Sigmoid colon (tissue), 7 donors: ENCODE results near the gene EPGN. TPM values are rescaled to one million over a fixed set of nuclear protein-coding genes. Genes with fewer than 3 reads are reported as not detected.

ENCODE experiments used
- DNase-seq: peaks from one replicate; pipeline ENCODE4 v3.0.0-alpha.2; 2019
- H3K27ac ChIP-seq, 4 donors: fragments of 200-600 bp; sonication (generic); one replicate each; pipeline ENCODE4 v1.5.1; 2016 to 2019; ENCODE audit warnings: mild to moderate bottlenecking in 1 of 4
- H3K27me3 ChIP-seq, 3 donors: fragments of 200-600 bp; sonication (generic); one replicate each; pipeline ENCODE4 v1.5.1; 2019; ENCODE audit warnings: mild to moderate bottlenecking in 1 of 3
- H3K36me3 ChIP-seq, 4 donors: fragments of 200-600 bp; sonication (generic); one replicate each; pipeline ENCODE4 v1.5.1; 2016 to 2019
- H3K4me1 ChIP-seq, 4 donors: fragments of 200-600 bp; sonication (generic); one replicate each; pipeline ENCODE4 v1.5.1; 2017 to 2019
- H3K4me3 ChIP-seq, 4 donors: fragments of 200-600 bp; sonication (generic); one replicate each; pipeline ENCODE4 v1.5.1; 2017 to 2019; ENCODE audit warnings: mild to moderate bottlenecking in 2 of 4, moderate library complexity in 1 of 4
- H3K9me3 ChIP-seq, 4 donors: fragments of 200-600 bp in 3 of 4; sonication (generic) in 3 of 4; one replicate each; pipeline versions ENCODE4 v1.5.1 to v1.6.1; 2013 to 2019
- EP300 ChIP-seq, 4 donors: sonication (generic); formaldehyde crosslinking; IDR thresholded peaks; one replicate each; pipeline ENCODE4 v1.6.1; 2017; ENCODE audit warnings: antibody characterized with exemption in 4 of 4
- POLR2A ChIP-seq, 2 donors: fragments of 450-650 bp; IDR thresholded peaks; one replicate each; pipeline ENCODE4 v1.6.1; 2016; ENCODE audit warnings: antibody characterized with exemption in 2 of 2, mild to moderate bottlenecking in 2 of 2, moderate library complexity in 2 of 2
- POLR2AphosphoS5 ChIP-seq, 4 donors: sonication (generic); formaldehyde crosslinking; IDR thresholded peaks; one replicate each; pipeline ENCODE4 v1.6.1; 2017; ENCODE audit warnings: antibody characterized with exemption in 4 of 4
- WGBS, 2 donors: extraction: QIAGEN DNeasy Blood & Tissue Kit; methylation state at CpG; one replicate each; pipeline ENCODE4 v1.1.7; 2013; 5-methylcytosine and 5-hydroxymethylcytosine counted together
- intact Hi-C: fragments of 100-400 bp; cut with DNase I; formaldehyde crosslinking; loops from one replicate; pipeline ENCODE4 v1.15.1; 2023
- polyA plus RNA-seq, 3 donors: library from polyadenylated mRNA; stranded (reverse); fragments of 200-250 nt; gene quantifications; one replicate each; pipeline ENCODE4 v1.2.3, GENCODE V29; 2013
- total RNA-seq, 4 donors: library from RNA; depleted of rRNA; stranded (reverse); fragments of >200 nt; gene quantifications; one replicate each; pipeline ENCODE4 v1.1.0, GENCODE V29; 2016
- TF ChIP-seq, protein P1 (sequence below), 4 experiments: fragments of 450-650 bp in 3 of 4; fragments of 200-600 bp in 1 of 4; IDR thresholded peaks; one replicate each; pipeline ENCODE4 v1.5.1; 2016 to 2019; ENCODE audit warnings: antibody characterized with exemption in 4 of 4, mild to moderate bottlenecking in 3 of 4, moderate library complexity in 2 of 4
- donor health status: healthy with polysubstance abuse.
- donor health status: Bipolar disorder and iron deficiency.
- donor health status: healthy.

The EPGN gene
- total and polyA plus RNA-seq, 7 donors, result 0.13 TPM; not detected in 6

DNA sequence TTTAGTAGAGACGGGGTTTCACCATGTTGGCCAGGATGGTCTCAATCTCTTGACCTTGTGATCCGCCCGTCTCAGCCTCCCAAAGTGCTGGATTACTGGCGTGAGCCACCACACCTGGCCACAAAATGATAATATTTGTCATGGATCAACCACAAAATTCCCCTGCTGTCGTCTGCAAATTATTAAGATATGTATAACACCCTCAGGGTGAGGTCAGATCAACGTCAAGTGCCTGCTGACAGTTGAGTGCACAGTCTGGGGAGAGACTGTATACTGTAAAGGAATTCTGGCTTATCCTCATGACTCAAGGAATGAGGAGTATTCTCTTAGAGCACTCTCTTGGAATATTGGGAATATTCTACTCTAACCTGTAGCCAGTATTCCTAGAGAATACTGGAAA is 11.2 kb downstream of the EPGN start:
- H3K27ac ChIP-seq, result no peak overlapping the region
- H3K27me3 ChIP-seq, result no peaks in the 10 kb centered on the region
- no peak for TF ChIP-seq POLR2AphosphoS5 (IDR thresholded peaks at IDR 0.05)
- TF ChIP-seq, protein P1, sequence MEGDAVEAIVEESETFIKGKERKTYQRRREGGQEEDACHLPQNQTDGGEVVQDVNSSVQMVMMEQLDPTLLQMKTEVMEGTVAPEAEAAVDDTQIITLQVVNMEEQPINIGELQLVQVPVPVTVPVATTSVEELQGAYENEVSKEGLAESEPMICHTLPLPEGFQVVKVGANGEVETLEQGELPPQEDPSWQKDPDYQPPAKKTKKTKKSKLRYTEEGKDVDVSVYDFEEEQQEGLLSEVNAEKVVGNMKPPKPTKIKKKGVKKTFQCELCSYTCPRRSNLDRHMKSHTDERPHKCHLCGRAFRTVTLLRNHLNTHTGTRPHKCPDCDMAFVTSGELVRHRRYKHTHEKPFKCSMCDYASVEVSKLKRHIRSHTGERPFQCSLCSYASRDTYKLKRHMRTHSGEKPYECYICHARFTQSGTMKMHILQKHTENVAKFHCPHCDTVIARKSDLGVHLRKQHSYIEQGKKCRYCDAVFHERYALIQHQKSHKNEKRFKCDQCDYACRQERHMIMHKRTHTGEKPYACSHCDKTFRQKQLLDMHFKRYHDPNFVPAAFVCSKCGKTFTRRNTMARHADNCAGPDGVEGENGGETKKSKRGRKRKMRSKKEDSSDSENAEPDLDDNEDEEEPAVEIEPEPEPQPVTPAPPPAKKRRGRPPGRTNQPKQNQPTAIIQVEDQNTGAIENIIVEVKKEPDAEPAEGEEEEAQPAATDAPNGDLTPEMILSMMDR (IDR thresholded peaks at IDR 0.05), result no peak
- TF ChIP-seq EP300 (IDR thresholded peaks at IDR 0.05), result no peak
- no peak for TF ChIP-seq POLR2A (IDR thresholded peaks at IDR 0.05)
- no peak for DNase-seq
- H3K36me3 ChIP-seq, result no peaks in the 10 kb centered on the region
- H3K4me3 ChIP-seq, result no peak overlapping the region
- no peaks in the 10 kb centered on the region for H3K9me3 ChIP-seq
- intact Hi-C loops, result loop anchor here (10.0 kb wide), 1 partner anchor 125 kb away; no protein-coding TSS in a partner anchor
- WGBS, 2 donors, result 75 to 84% methylated on average over 6 of the region's 6 CpGs
- peaks cover 0 to 5% (median 0%) of the 10 kb centered on the region in 4 donors for H3K4me1 ChIP-seq

DNA sequence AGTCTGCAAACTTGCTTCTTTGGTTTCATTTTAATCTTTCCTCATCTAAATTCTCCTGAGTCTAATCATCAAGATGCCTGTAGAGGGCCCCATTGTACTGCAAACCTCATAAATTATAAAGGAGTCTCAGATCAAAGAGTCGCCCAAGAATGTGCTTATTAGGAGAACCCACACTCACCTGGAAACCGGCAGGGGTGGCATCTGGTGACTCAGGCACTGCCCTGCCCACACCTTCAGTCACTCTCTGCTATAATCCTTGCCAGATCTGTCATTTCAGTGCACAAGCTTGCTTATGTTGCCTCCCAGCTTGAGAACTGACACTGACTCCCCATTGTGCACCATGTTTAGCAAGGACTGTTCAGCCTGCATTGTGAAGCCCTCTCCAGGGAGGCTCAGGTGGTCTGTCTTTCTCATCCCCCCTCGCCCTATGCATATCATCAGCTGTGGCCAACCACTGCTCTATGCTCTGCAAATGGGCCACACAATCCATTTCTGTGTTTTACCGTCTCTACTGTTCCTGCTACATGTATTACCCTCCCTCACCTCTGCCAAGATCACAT is 12.4 kb downstream of the EPGN start:
- intact Hi-C loops, result no loop called here
- Histone ChIP-seq H3K36me3 (no peaks in the 10 kb centered on the region), H3K27ac (no peak overlapping the region), H3K4me1 (peaks cover 0 to 5% (median 0%) of the 10 kb centered on the region in 4 donors), H3K4me3 (no peak overlapping the region), H3K9me3 (no peaks in the 10 kb centered on the region), H3K27me3 (no peaks in the 10 kb centered on the region)
- DNase-seq, result no peak
- WGBS, 2 donors, result 41 to 42% methylated on average over 4 of the region's 4 CpGs
- TF ChIP-seq, protein P1 (IDR thresholded peaks at IDR 0.05), result peak in 1 of 4 experiments; percentile 16
- no peak for TF ChIP-seq EP300 (IDR thresholded peaks at IDR 0.05)

DNA sequence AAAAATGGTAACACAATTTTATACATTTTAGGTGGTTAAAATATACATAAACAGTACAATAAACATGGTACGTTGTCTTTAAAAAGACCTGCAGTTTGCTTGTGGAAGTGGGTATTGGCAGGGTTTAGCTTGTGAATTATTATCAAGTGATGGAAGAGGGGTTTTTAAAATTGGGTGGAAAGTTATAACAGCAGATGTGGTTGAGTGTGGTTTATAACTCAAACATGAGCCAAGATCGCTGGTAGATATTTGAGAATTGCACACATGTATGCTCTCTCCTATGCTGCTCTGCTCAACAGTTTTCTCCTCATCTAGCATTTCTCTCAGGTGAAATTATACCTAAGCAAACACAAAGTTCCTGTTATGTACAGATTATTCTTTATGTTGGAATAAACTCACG is 14.0 kb downstream of the EPGN start:
- H3K36me3 ChIP-seq, result no peaks in the 10 kb centered on the region
- H3K4me1 ChIP-seq, result peaks cover 0 to 5% (median 0%) of the 10 kb centered on the region in 4 donors
- intact Hi-C loops, result no loop called here
- H3K27ac ChIP-seq, result no peak overlapping the region
- no peak for DNase-seq
- no peaks in the 10 kb centered on the region for H3K27me3 ChIP-seq
- no peak for TF ChIP-seq EP300 (IDR thresholded peaks at IDR 0.05)
- TF ChIP-seq, protein P1 (IDR thresholded peaks at IDR 0.05), result no peak
- no peak for TF ChIP-seq POLR2A (IDR thresholded peaks at IDR 0.05)
- no peak for TF ChIP-seq POLR2AphosphoS5 (IDR thresholded peaks at IDR 0.05)
- WGBS, 2 donors, result 80 to 83% methylated on average over 3 of the region's 3 CpGs
- no peaks in the 10 kb centered on the region for H3K9me3 ChIP-seq
- H3K4me3 ChIP-seq, result no peak overlapping the region

DNA sequence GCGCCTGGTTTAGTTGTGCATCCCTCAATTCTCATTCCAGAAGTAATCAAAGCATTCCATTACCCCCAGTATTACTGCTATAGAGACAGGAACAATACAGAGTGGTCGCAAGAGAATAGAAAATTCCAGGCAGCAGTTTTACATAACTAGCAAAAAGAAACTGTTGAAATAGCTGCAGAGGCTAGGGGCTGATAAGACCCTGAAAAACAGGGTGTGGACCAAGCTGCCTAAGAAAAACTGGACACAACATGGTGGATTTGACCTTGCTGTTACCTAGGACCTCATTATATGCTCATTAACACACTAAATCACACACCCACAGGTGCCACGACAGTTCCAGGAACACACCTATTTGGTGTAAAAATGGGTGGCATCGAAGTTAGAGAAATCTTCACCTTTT is 15.4 kb downstream of the EPGN start:
- Histone ChIP-seq H3K9me3 (no peaks in the 10 kb centered on the region), H3K36me3 (no peaks in the 10 kb centered on the region), H3K4me1 (peaks cover 0 to 5% (median 0%) of the 10 kb centered on the region in 4 donors), H3K27ac (no peak overlapping the region), H3K27me3 (no peaks in the 10 kb centered on the region), H3K4me3 (no peak overlapping the region)
- intact Hi-C loops, result no loop called here
- 84 to 87% methylated on average over 4 of the region's 4 CpGs for WGBS, 2 donors
- no peak for DNase-seq
- TF ChIP-seq EP300 (IDR thresholded peaks at IDR 0.05) (no peak), POLR2A (IDR thresholded peaks at IDR 0.05) (no peak), POLR2AphosphoS5 (IDR thresholded peaks at IDR 0.05) (no peak)
- TF ChIP-seq, protein P1 (IDR thresholded peaks at IDR 0.05), result no peak

DNA sequence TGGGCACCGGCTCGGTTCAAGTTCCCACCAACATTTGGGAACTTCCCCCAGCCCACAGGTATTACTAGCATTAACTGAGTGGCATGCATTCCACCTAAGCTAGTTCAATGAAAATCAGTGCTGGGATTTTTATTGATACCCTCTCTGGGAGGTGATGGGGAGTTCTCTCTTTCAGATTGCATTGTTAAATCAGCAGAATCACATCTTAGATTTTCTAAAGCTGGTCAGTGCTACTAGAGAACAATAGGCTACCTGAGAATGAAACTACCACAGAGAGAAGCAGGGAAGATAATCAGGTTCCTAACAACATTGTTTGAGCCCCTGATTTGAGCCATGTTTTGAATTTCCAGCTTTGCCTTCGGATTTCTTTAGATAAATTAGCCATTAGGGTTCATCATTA is 16.0 kb downstream of the EPGN start:
- WGBS, 2 donors, result 73 to 85% methylated on average over 3 of the region's 3 CpGs
- H3K36me3 ChIP-seq, result no peaks in the 10 kb centered on the region
- no peak for DNase-seq
- no peak overlapping the region for H3K4me3 ChIP-seq
- no peaks in the 10 kb centered on the region for H3K9me3 ChIP-seq
- no peaks in the 10 kb centered on the region for H3K27me3 ChIP-seq
- no peak overlapping the region for H3K27ac ChIP-seq
- intact Hi-C loops, result no loop called here
- TF ChIP-seq, protein P1 (IDR thresholded peaks at IDR 0.05), result no peak
- no peak for TF ChIP-seq POLR2AphosphoS5 (IDR thresholded peaks at IDR 0.05)
- no peak for TF ChIP-seq POLR2A (IDR thresholded peaks at IDR 0.05)
- TF ChIP-seq EP300 (IDR thresholded peaks at IDR 0.05), result no peak
- H3K4me1 ChIP-seq, result peaks cover 0 to 5% (median 0%) of the 10 kb centered on the region in 4 donors
